Caki2 (cell line): ENCODE measurements around the gene DEFB124. TPM values are rescaled to one million over a fixed set of nuclear protein-coding genes. Genes with fewer than 3 reads are reported as not detected.
"Not testable (repeated sequence)": the region's sequence is repeated elsewhere in the genome, so short reads cannot be mapped to it uniquely, and the experiment has no call there.

Experiments
- DNase-seq: peaks from one replicate; pipeline ENCODE4 v3.0.0-alpha.2; 2015; ENCODE audit warnings: low read depth
- in situ Hi-C: cut with HindIII; loops from 2 replicates; pipeline ENCODE4 v1.10.0; 2016; ENCODE audit warnings: low sequenced_read_pairs, low pct_unique_long_range_greater_than_20kb, mixed read lengths
- total RNA-seq: library from RNA; depleted of rRNA; stranded (reverse); fragments of >200 nt; shearing (Covaris generic); gene quantifications from 2 replicates; pipeline ENCODE4 v1.2.3, GENCODE V29; 2014; ENCODE audit warnings: low replicate concordance; rRNA removed

The DEFB124 gene
- total RNA-seq, 1 experiment from 2014 or later, result not detected

GRCh38 chr20:31446084-31446819 lies 28.7 kb downstream of the DEFB124 start:
- in situ Hi-C loops, result no loop called here
- no peak for DNase-seq

- in situ Hi-C loops, result no loop called here
- DNase-seq, result no peak
Observed at GRCh38 chr20:31440012-31440659, 34.8 kb downstream of the DEFB124 start, which contains the start of gene DEFB123. Gene DEFB123, plus strand, starts transcription at chr20:31440632. Its CDS starts 67 bp downstream, at chr20:31440699.

- DNase-seq, result no peak
- in situ Hi-C loops, result no loop called here
Observed at GRCh38 chr20:31430568-31431115, 44.3 kb downstream of the DEFB124 start.

- in situ Hi-C loops, DNase-seq: not testable (repeated sequence)
Observed at GRCh38 chr20:31427576-31427975, 47.4 kb downstream of the DEFB124 start.

- in situ Hi-C loops, DNase-seq: not testable (repeated sequence)
Observed at GRCh38 chr20:31426891-31427551, 47.9 kb downstream of the DEFB124 start.

GRCh38 chr20:31425797-31426196 lies 49.1 kb downstream of the DEFB124 start:
- DNase-seq, result no peak
- in situ Hi-C loops, result no loop called here

- in situ Hi-C loops, result no loop called here
- no peak for DNase-seq
Observed at GRCh38 chr20:31418307-31418706, 56.6 kb downstream of the DEFB124 start.

- in situ Hi-C loops, result no loop called here
Observed at GRCh38 chr20:31415653-31416052, 59.3 kb downstream of the DEFB124 start.

More at GRCh38 chr20:31415653-31416052, 59.3 kb downstream of the DEFB124 start:
- no peak for DNase-seq

Other genes with a start within 250 kb of the DEFB124 start
- gene DEFB115, start 217.5 kb downstream of the DEFB124 start, total RNA-seq, result not detected in 2 replicates
- not detected in 2 replicates for gene DEFB116, start 166.5 kb downstream of the DEFB124 start, total RNA-seq
- not detected in 2 replicates for gene DEFB118, start 106.5 kb downstream of the DEFB124 start, total RNA-seq
- gene DEFB119, start 84.5 kb downstream of the DEFB124 start, total RNA-seq, result not detected in 2 replicates
- gene DEFB121, start 68.9 kb downstream of the DEFB124 start, total RNA-seq, result not detected in 2 replicates
- gene DEFB123, start 34.5 kb downstream of the DEFB124 start, total RNA-seq, result not detected in 2 replicates
- not detected in 2 replicates for gene REM1, start 161 bp upstream of the DEFB124 start, total RNA-seq
- 283 and 338 TPM in 2 replicates for gene HM13, start 39.3 kb upstream of the DEFB124 start, total RNA-seq
- gene ID1, start 130.2 kb upstream of the DEFB124 start, total RNA-seq, result 1,473 and 1,479 TPM in 2 replicates
- gene COX4I2, start 162.8 kb upstream of the DEFB124 start, total RNA-seq, result not detected in 2 replicates
- gene BCL2L1, start 247.7 kb upstream of the DEFB124 start, total RNA-seq, result 254 and 256 TPM in 2 replicates